Measurements from ENCODE around the gene HPS1.

GRCh38 chr10:98384531-98385133 lies 62.1 kb downstream of the HPS1 start:
- TF ChIP-seq CTCF (IDR thresholded peaks at IDR 0.05; ENCODE audit: low read depth, low read length, poor library complexity, severe bottlenecking) (no peak), EZH2phosphoT487 (IDR thresholded peaks at IDR 0.05; ENCODE audit: borderline replicate concordance, low read length) (no peak)

Data from DOHH2 (cell line).